Colon (tissue), 2 donors: ENCODE results near the gene PDXP.
A peak's percentile ranks its signal among the peaks of the same experiment; 100 is the strongest.
"Not testable (repeated sequence)": the region's sequence is repeated elsewhere in the genome, so short reads cannot be mapped to it uniquely, and the experiment has no call there.

Experiments
- FAIRE-seq: peaks from 2 replicates; lab custom pipeline; 2012; peaks lifted over from hg19 to GRCh38; lab: Jason Lieb, UNC
- donor health status: control.
- donor health status: control.

PDXP gene

GRCh38 chr22:37658133-37659065, at the start of gene PDXP:
TSS of gene PDXP (plus strand) at chr22:37658723. CDS start at chr22:37658783, 60 bp downstream.
- FAIRE-seq, result peak; percentile 64

GRCh38 chr22:37609240-37610152, 49.0 kb upstream of the PDXP start:
- no peak for FAIRE-seq

GRCh38 chr22:37610153-37610475, 48.4 kb upstream of the PDXP start:
- FAIRE-seq, result not testable (repeated sequence)

GRCh38 chr22:37610480-37611129, 47.9 kb upstream of the PDXP start:
- FAIRE-seq, result no peak

GRCh38 chr22:37611207-37611606, 47.3 kb upstream of the PDXP start:
- FAIRE-seq, result no peak

- no peak for FAIRE-seq
Measured at GRCh38 chr22:37616201-37617083, 42.1 kb upstream of the PDXP start.

GRCh38 chr22:37617431-37617830, 41.1 kb upstream of the PDXP start:
- no peak for FAIRE-seq

GRCh38 chr22:37618072-37618656, 40.4 kb upstream of the PDXP start:
- no peak for FAIRE-seq

- no peak for FAIRE-seq
Measured at GRCh38 chr22:37618674-37619073, 39.8 kb upstream of the PDXP start.

GRCh38 chr22:37619991-37620390, 38.5 kb upstream of the PDXP start:
- FAIRE-seq, result no peak

GRCh38 chr22:37621352-37621860, 37.1 kb upstream of the PDXP start:
- FAIRE-seq, result no peak

GRCh38 chr22:37623075-37624016, 35.2 kb upstream of the PDXP start:
- no peak for FAIRE-seq

- no peak for FAIRE-seq
Measured at GRCh38 chr22:37624017-37624365, 34.5 kb upstream of the PDXP start.

- FAIRE-seq, result no peak
Measured at GRCh38 chr22:37624876-37625275, 33.6 kb upstream of the PDXP start.

GRCh38 chr22:37625737-37626136, 32.8 kb upstream of the PDXP start:
- no peak for FAIRE-seq

GRCh38 chr22:37626144-37626543, 32.4 kb upstream of the PDXP start:
- no peak for FAIRE-seq

GRCh38 chr22:37626556-37627075, 31.9 kb upstream of the PDXP start:
- FAIRE-seq, result no peak

GRCh38 chr22:37627121-37627520, 31.4 kb upstream of the PDXP start:
- FAIRE-seq, result no peak

- FAIRE-seq, result no peak
Measured at GRCh38 chr22:37627545-37627944, 31.0 kb upstream of the PDXP start.

- FAIRE-seq, result no peak
Measured at GRCh38 chr22:37628830-37629229, 29.7 kb upstream of the PDXP start.
